HG02623 (cell line): ENCODE results near the gene KLK14.

Source experiments
- ATAC-seq: cut with Tn5 transposase; IDR thresholded peaks from one replicate; pipeline ENCODE4 v1.9.1; 2021; ENCODE audit warnings: moderate library complexity; ENCODE audit not compliant: unreplicated experiment

Gene KLK14

DNA sequence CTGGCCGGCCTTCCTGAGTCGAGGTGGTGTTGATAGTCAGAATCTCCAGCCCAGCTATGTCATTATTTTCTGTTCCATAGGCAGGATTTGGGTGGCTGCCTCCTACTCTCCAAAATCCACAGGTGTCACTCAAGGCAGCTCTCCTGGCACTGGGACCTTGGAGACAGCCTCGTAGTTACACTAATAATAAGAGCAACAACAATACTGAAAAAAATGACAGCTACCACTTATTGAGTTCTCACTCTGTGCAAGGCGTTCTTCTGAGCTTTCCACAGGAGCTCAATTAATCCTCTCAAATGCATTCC is 35.7 kb downstream of the KLK14 start:
- ATAC-seq, result no peak

DNA sequence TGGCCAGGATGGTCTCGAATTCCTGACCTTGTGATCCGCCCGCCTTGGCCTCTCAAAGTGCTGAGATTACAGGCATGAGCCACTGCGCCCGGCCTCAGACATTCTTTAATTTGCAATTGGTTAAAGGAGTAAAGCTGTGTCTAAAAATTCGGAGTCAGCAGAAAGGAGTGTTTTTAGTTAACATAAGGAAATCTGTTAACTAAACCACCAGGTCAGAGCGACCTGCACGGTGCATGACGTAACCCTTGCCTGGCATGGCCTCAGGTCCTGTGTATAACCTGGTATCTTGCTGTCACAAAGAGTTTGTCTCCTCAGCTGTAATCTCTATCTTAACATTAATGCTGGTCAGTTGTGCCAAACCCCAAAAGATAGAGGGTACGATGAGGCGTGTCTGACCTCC is 38.4 kb downstream of the KLK14 start:
- no peak for ATAC-seq

DNA sequence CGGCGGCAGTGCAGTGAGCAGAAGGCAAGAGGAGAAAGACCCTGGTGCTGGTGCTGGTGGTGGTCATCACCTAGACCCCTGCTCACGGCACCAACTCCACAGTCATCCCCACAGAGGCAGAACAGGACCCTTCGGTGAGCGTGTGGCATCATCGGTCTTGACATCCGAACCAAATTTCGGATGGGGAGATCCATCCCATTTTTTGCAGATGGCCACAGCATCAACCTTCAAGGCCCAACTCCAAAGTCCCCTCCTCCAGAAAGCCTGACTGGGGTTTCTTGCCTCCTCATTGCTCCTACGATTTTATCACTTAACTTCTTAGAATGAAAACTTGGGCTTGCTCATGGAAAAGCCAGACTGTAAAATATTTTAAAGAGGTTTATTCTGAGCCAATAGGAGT is 39.2 kb downstream of the KLK14 start:
- ATAC-seq, result no peak

DNA sequence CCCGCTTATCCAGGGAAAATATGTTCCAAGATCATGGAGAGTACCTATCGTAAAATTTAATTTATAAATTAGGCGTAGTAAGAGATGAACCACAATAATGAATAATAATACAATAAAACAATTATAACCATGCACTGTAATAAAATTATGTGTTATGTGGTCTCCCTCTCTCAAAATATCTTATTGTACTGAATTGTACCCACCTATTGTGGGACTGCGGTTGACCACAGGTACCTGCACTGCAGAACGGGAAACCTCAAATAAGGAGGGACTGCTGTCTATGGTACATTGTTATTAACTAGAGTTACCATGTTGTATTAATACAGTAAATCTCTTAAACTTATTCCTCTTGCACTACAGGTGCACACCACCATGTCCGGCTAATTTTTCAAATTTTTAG is 42.5 kb downstream of the KLK14 start:
- no peak for ATAC-seq

DNA sequence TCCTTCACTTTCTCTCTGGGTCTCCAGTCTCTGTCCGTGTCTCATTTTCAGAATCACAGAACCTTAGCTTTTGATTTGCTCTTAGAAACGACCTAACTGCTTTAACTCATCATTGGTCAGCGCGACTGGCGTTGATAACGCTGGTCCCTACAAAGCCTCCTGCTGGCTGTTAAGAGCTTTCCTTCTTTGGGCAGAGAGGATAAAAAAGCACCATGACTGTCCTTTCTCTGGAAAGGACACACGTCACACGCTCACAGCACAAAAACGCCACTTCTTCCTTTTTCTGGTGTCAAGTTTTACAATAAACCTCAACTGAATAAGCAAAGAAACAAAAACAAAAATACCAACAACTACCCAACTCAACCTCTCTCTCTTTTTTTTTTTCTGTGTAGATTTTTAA is 46.2 kb downstream of the KLK14 start:
- no peak for ATAC-seq

DNA sequence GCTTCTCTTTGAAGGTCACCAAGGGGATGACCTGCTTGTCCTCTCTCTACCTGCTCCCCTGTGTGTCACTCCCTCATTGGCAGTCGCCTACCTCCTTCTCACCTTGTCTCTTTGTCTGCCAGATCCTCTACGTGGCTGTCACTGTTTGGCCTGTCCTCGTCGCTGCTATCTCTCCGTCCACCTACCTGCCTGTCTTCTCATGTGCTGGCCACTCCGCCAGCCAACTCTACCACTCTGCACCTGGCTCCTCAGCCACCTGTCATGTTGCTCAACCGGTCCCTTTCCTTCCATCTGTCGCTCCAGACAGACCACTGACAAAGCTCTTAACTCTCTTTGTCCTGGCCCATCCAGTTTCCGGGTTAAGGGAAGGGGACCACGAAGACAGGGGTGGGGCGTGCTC is 48.0 kb downstream of the KLK14 start, which contains the start of gene KLK12:
KLK12 (minus strand) TSS at position 299 of the 400 bp plus-strand sequence. CDS start 381 bp downstream, outside the sequence.
- no peak for ATAC-seq

DNA sequence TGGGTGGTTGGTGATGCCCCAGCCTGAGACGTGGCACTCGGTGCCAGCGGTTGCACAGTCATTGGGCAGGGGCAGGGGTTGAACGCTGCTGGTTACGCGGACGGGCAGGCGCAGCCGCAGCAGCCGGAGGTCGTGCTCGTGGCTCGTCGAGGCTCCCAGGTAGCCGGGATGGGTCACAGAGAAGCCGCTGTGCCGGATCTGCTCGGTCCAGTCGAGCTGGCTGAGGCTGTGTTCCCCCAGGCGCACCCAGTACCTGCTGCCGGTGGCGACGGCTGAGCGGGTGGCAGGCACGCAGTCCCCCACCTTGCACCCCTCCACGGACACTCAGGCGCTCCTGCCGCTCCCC is 50.8 kb downstream of the KLK14 start:
- no peak for ATAC-seq

DNA sequence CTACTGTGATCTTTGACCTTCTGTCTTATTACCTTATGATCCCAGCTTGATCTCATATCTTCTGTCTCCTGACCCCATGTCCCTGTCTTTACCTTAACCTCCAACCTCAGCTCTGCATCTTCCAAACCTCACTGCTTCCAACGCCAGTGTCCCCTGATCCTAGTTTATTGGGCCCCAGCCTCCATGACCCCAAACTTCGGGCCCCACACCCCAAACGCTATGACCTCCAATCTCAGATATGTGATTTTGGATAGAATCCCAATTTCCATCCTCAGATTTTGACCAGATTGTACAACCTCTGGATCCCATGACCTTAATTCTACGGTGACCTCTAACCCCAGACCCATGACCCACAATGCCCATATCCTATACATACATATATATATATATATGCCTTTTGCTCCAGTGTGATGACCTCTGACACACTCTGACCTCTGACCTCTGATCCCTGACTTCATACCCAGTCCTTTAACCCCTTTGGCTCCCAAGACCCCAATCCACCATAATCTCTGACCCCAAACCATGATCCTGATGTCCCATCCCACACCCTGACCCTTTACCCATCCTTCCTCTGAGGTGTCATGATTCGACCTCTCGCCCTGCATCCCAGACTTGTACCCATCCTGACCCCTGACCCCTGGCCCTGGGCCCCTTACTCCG is 51.3 kb downstream of the KLK14 start:
- ATAC-seq, result no peak

DNA sequence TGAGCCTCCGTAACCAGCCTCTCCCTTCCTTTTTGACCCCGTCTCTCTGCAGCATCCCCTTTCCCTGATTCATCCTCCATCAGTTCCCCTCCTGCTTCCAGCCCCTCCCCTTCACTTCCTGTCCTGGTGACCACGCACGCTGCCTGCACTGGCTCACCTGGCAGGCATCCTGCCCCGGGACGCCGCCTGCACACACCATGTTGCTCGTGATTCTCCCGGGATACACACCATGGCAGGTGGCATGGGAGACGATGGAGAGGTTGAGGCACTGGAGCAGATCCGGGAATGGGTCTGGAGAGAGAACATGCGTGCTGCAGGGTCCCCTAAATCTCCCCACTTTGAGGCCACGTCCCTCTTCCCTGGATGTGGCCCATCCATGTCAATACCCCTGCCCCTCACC is 52.1 kb downstream of the KLK14 start:
- no peak for ATAC-seq

DNA sequence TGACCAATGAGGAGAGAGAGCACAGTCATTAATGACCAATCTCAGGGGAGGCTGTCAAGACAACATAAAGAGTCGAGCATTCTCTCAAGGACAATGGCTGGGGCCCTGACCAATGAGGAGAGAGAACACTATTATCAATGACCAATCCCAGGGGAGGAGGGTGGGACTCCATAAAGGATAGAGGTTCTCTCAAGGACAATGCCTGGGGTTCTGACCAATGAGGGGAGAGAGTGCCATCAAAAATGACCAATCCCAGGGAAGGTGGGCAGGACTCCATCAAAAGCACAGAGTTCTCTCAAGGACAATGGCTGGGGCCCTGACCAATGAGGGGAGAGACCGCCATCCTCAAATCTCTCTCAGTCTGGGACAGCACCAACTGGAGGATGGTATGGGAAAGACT is 53.0 kb downstream of the KLK14 start:
- no peak for ATAC-seq
